GM23338 (cell line): Measurements from ENCODE around the gene CDC42BPA.

ENCODE experiments used
- CREB1 ChIP-seq: fragments of 250-450 bp; sonication (Bioruptor Pico); IDR thresholded peaks from 2 replicates; pipeline ENCODE4 v1.5.0; 2020; ENCODE audit warnings: low read depth, mild to moderate bottlenecking, moderate library complexity
- CTCF ChIP-seq, 2 experiments: fragments of 200-600 bp in 1 of 2; sonication (generic) in 1 of 2; conservative IDR thresholded peaks; 2 replicates each; pipeline versions ENCODE4 v1.5.1 to v1.6.1; 2016 to 2017; ENCODE audit warnings: antibody characterized with exemption in 2 of 2, low read depth in 2 of 2, mild to moderate bottlenecking in 2 of 2, moderate library complexity in 1 of 2
- ETS1 ChIP-seq: IDR thresholded peaks from 2 replicates; pipeline ENCODE4 v1.6.1; 2016; ENCODE audit warnings: antibody characterized with exemption
- EZH2 ChIP-seq: fragments of 200-600 bp; sonication (generic); IDR thresholded peaks from one replicate; pipeline ENCODE4 v1.8.0; 2017; ENCODE audit warnings: antibody characterized with exemption, mild to moderate bottlenecking, low read depth; ENCODE audit not compliant: unreplicated experiment
- EZH2phosphoT487 ChIP-seq: fragments of 200-600 bp; sonication (generic); IDR thresholded peaks from one replicate; pipeline ENCODE4 v1.8.1; 2018; ENCODE audit warnings: antibody characterized with exemption; ENCODE audit not compliant: unreplicated experiment
- JUNB ChIP-seq: IDR thresholded peaks from one replicate; pipeline ENCODE4 v1.6.1; 2016; ENCODE audit warnings: antibody characterized with exemption; ENCODE audit not compliant: unreplicated experiment
- POLR2AphosphoS5 ChIP-seq: IDR thresholded peaks from 2 replicates; pipeline ENCODE4 v1.6.1; 2016; ENCODE audit warnings: antibody characterized with exemption, low read depth
- ZNF331 ChIP-seq: fragments of 250-450 bp; sonication (Bioruptor Pico); IDR thresholded peaks from 2 replicates; pipeline ENCODE4 v1.5.0; 2020; ENCODE audit warnings: low read depth, mild to moderate bottlenecking, moderate library complexity
- TF ChIP-seq, protein P1 (sequence below): fragments of 250-450 bp; sonication (Bioruptor Pico); IDR thresholded peaks from 2 replicates; pipeline ENCODE4 v1.5.0; 2020; ENCODE audit warnings: mild to moderate bottlenecking, moderate library complexity
- TF ChIP-seq, protein P2 (sequence below): IDR thresholded peaks from one replicate; pipeline ENCODE4 v1.6.1; 2018; ENCODE audit warnings: antibody characterized with exemption; ENCODE audit not compliant: unreplicated experiment

GRCh38 chr1:227272428-227272827 is 45.9 kb downstream of the CDC42BPA start:
- TF ChIP-seq EZH2 (no peak), CTCF (conservative IDR thresholded peaks at IDR 0.05; ENCODE audit: low read depth in 2 of 2) (no peak), POLR2AphosphoS5 (no peak), EZH2phosphoT487 (no peak), JUNB (no peak), ETS1 (no peak), CREB1 (CRISPR knock-in tag) (no peak), ZNF331 (CRISPR knock-in tag) (no peak)
- TF ChIP-seq, protein P1, sequence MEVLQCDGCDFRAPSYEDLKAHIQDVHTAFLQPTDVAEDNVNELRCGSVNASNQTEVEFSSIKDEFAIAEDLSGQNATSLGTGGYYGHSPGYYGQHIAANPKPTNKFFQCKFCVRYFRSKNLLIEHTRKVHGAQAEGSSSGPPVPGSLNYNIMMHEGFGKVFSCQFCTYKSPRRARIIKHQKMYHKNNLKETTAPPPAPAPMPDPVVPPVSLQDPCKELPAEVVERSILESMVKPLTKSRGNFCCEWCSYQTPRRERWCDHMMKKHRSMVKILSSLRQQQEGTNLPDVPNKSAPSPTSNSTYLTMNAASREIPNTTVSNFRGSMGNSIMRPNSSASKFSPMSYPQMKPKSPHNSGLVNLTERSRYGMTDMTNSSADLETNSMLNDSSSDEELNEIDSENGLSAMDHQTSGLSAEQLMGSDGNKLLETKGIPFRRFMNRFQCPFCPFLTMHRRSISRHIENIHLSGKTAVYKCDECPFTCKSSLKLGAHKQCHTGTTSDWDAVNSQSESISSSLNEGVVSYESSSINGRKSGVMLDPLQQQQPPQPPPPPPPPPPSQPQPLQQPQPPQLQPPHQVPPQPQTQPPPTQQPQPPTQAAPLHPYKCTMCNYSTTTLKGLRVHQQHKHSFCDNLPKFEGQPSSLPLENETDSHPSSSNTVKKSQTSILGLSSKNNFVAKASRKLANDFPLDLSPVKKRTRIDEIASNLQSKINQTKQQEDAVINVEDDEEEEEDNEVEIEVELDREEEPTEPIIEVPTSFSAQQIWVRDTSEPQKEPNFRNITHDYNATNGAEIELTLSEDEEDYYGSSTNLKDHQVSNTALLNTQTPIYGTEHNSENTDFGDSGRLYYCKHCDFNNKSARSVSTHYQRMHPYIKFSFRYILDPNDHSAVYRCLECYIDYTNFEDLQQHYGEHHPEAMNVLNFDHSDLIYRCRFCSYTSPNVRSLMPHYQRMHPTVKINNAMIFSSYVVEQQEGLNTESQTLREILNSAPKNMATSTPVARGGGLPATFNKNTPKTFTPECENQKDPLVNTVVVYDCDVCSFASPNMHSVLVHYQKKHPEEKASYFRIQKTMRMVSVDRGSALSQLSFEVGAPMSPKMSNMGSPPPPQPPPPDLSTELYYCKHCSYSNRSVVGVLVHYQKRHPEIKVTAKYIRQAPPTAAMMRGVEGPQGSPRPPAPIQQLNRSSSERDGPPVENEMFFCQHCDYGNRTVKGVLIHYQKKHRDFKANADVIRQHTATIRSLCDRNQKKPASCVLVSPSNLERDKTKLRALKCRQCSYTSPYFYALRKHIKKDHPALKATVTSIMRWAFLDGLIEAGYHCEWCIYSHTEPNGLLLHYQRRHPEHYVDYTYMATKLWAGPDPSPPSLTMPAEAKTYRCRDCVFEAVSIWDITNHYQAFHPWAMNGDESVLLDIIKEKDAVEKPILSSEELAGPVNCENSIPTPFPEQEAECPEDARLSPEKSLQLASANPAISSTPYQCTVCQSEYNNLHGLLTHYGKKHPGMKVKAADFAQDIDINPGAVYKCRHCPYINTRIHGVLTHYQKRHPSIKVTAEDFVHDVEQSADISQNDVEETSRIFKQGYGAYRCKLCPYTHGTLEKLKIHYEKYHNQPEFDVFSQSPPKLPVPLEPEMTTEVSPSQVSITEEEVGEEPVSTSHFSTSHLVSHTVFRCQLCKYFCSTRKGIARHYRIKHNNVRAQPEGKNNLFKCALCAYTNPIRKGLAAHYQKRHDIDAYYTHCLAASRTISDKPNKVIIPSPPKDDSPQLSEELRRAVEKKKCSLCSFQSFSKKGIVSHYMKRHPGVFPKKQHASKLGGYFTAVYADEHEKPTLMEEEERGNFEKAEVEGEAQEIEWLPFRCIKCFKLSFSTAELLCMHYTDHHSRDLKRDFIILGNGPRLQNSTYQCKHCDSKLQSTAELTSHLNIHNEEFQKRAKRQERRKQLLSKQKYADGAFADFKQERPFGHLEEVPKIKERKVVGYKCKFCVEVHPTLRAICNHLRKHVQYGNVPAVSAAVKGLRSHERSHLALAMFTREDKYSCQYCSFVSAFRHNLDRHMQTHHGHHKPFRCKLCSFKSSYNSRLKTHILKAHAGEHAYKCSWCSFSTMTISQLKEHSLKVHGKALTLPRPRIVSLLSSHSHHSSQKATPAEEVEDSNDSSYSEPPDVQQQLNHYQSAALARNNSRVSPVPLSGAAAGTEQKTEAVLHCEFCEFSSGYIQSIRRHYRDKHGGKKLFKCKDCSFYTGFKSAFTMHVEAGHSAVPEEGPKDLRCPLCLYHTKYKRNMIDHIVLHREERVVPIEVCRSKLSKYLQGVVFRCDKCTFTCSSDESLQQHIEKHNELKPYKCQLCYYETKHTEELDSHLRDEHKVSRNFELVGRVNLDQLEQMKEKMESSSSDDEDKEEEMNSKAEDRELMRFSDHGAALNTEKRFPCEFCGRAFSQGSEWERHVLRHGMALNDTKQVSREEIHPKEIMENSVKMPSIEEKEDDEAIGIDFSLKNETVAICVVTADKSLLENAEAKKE (CRISPR knock-in tag): no peak
- TF ChIP-seq, protein P2, sequence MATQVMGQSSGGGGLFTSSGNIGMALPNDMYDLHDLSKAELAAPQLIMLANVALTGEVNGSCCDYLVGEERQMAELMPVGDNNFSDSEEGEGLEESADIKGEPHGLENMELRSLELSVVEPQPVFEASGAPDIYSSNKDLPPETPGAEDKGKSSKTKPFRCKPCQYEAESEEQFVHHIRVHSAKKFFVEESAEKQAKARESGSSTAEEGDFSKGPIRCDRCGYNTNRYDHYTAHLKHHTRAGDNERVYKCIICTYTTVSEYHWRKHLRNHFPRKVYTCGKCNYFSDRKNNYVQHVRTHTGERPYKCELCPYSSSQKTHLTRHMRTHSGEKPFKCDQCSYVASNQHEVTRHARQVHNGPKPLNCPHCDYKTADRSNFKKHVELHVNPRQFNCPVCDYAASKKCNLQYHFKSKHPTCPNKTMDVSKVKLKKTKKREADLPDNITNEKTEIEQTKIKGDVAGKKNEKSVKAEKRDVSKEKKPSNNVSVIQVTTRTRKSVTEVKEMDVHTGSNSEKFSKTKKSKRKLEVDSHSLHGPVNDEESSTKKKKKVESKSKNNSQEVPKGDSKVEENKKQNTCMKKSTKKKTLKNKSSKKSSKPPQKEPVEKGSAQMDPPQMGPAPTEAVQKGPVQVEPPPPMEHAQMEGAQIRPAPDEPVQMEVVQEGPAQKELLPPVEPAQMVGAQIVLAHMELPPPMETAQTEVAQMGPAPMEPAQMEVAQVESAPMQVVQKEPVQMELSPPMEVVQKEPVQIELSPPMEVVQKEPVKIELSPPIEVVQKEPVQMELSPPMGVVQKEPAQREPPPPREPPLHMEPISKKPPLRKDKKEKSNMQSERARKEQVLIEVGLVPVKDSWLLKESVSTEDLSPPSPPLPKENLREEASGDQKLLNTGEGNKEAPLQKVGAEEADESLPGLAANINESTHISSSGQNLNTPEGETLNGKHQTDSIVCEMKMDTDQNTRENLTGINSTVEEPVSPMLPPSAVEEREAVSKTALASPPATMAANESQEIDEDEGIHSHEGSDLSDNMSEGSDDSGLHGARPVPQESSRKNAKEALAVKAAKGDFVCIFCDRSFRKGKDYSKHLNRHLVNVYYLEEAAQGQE: no peak
